SH-SY5Y (cell line): Measurements from ENCODE around the gene MDFI.

Experiments
- GATA2 ChIP-seq: IDR thresholded peaks from 2 replicates; pipeline ENCODE4 v1.6.1; 2011; ENCODE audit warnings: mild to moderate bottlenecking, low read depth, low read length
- GATA3 ChIP-seq: IDR thresholded peaks from 2 replicates; pipeline ENCODE4 v1.6.1; 2011; ENCODE audit warnings: low read depth, mild to moderate bottlenecking, low read length, moderate library complexity

MDFI gene

DNA sequence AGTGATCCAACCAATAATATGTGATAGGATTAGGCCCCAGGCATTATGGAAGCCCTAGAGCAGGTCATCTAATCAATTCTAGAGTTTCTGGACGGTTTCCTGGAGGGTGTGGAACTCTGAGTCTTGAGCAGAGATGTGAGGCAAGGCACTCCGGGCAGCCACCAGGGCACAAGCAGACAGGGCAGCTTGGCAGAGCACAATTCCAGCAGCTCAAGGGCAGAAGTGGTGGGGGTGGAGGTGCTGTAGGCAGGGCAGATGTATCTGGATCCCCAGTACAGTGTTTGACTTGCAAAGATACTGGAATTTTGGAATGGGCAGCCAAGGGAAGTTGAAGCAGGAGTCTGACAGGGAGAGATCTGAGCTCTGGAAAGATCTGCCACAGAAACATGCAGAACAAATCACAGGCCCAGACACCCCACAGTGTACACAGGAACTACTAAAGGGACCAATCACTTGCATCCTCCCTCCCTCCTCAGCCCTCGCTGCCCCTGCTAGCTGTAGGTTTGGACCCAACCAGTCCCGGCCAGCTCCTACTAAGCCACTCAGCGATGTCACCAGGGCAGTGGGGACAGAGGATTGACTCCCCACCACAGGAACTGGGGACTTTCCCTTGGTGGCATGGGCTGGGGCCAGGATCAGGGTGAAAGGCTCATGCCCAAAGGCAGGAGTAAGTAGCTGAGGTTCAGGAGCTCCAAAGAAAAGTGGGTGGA, 50.1 kb downstream of the MDFI start:
- TF ChIP-seq GATA2 (no peak), GATA3 (no peak)

DNA sequence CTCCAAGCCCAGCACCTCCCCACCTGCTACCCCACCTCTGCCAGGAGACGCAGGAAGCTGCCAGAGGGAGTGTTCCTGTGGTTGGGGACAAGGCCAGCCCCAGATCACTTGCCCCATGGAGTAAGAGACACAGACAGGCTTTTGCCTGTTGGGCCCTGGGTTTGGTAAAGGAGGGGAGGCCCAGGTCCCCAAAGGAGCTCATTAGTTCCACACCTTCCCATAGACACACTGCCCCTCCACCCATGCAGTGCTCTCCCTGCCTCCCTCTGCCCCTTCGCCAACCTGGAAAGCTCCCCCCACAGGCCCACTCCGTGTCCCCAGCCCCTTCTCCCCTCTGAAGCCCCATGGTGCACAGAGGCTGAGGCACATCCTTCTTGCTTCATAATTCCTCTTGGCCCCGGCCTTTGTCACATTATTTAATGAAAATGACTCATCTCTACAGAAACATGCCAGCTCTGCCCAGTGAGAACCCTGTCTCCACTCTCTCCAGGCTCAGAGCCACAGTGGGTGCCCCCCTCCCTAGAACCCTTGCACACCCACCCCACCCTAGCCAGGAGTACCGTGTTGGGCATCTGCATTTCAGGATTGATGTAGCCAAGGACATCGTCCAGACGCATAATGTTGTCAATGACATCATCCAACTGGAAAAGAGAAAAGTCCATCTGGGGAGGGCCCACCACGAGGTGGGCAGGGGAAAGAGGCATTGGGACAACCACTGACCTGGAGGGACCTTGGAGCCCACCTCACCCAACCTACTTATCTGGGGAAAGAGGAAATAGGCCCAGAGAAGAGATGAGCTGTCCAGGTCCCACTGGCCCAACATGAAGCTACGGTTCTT, 51.1 kb downstream of the MDFI start:
- TF ChIP-seq GATA2 (no peak), GATA3 (no peak)

DNA sequence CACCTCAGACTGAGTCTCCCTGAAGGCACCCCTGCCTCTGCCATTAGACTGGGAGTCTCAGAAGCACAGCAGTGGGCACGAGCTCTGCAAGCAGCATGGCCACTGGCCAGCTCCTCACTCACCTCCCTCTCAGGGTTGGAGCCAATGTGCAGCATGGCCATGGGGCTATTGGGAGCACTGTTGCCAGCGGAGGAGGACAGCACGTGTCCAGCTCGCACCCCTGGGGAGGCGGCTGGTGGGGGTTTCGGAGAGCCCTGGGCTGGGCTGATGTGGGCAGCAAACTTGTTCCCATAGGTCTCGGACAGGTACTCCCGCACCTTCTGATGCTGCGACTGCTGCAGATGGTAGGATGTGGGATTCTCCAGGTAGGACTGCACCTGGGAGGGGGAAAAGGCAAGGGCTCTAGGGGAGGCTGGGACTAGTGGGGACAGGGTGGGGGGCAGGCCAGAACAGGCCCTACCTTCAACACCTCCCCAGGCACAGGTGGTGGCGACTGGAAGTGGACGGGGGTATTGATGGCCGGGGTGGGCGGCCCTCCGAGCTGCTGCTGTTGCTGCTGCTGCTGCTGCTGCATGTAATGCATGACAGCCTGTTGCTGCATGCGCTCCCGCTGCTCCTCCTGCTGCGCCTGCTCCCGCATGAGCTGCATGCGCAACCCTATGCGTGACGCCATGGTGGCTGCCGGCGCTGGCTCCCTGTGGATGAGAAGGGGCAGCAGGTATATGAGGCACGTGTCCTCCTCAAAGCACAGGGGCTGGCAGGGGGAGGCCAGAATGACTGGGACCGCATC, 52.5 kb downstream of the MDFI start:
- no peak for TF ChIP-seq GATA2
- TF ChIP-seq GATA3, result no peak

DNA sequence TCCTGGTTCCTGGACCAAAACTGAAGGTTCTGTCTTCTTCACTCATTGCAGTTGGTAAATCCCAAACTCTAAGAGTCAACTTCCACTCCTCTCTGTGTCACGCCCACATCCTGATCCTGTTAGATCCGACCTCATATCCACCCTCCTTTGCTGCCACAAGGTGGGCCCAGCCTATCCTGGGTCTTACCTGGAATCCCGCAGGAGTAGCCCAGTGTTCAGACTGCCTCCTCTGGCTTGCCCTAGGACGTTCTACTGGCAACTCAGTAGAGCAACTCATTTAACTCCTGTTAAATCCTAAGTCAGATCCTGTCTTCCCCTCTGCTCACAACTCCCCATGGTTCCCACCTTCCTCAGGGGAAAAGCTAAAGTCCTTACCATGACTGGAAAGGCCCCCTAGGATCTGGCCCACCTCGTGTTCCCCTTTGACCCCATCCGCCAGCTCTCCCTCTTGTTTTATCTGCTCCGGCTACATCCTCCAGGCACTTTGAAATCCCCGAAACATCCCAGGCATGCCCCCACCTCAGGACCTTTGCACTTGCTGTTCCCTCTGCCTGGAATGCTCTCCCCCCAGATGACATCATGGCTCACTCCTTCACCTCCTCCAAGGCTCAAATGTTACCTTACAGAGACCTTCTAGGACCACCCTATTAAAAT, 53.3 kb downstream of the MDFI start:
- TF ChIP-seq GATA3, result no peak

DNA sequence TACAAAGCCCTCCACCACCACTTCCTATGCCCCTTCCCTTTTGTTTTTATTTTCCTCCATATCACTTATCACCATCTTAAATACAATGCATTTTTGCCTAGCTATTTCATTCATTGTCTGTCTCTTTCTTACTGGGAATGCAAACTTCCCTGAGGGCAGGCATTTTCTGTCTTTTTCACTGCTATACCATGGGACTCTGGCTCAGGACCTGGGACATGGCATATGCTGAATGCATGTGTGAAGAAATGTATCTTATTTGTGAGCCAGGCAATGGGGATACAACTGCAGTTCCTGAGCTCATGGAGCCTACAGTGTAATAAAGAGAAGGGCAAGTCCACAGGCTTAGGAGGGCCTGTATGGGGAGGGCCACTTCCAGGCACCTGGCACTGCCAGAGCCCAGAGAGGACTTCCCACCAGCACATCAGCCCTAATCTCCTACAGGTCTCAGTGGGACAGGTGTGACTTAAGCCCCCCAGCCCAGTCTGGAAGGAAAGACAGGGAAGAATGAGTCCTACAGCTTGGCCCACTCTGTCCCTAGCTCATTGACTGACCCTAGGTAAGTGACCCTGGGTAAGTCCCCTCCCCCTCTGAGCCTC, 53.9 kb downstream of the MDFI start:
- TF ChIP-seq GATA3 (no peak), GATA2 (no peak)

DNA sequence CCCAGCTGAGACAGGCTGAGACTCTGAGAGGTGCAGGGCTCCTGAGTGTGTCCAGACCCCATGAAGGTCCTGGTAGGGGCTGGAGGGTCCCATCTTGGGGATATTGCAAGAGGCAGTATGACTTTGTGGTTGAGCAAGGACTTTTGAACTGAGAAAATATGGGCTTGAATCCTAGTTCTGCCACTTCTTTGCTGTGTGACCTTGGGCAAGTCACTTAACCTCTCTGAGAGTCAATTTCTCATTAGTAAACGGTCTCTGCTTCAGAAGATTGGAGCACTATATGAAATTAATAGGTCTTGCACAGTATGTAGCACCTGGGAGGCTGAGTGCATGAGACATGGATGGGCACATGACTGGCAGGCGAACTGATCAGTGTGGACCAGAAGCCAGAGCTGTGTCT, 54.5 kb downstream of the MDFI start:
- no peak for TF ChIP-seq GATA3
- TF ChIP-seq GATA2, result no peak

DNA sequence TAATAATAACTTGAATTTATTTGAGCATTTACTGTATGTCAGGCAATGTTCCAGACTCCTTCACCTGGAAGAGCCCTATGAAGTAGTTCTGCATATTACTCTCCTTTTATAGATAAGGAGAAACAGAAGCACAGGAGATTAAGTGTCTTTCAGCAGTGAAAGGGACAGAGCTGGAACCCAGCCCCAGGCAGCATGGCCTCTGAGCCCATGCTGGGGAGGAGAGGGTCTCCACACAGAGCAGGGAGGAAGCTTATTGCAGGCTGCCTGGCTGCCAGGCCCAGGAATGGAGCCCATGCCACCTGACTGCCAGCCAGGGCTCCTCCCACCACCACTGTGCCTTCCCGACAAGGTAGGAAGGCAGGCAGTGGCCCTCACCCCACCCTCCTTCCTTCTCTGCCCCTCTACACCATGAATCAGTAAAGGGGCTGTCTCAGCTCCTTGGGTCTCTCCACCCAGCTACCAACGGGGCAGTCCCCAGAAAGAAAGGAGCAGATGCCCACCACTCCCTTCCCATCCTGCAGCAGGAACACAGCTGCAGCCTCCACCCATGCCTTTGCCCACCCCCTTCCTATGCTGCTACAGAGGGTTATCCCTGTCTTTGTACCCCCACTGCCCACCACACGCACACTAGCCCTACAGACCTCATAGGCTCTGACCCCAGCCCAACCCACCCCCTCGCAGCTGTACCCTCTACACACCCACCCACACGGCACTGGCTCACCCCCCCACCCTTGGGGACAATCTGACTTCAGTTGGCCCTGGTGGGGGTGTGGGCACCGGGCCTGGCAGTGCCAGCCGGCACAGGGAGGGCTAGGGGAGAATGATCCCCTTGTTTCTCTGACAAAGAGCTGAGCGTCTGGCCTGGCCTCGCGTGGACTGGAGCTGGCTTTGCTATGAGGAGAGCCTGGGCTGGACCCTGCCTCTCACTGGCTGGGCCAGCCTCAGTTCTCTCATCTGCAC, 55.3 kb downstream of the MDFI start:
- TF ChIP-seq GATA2 (no peak), GATA3 (no peak)

DNA sequence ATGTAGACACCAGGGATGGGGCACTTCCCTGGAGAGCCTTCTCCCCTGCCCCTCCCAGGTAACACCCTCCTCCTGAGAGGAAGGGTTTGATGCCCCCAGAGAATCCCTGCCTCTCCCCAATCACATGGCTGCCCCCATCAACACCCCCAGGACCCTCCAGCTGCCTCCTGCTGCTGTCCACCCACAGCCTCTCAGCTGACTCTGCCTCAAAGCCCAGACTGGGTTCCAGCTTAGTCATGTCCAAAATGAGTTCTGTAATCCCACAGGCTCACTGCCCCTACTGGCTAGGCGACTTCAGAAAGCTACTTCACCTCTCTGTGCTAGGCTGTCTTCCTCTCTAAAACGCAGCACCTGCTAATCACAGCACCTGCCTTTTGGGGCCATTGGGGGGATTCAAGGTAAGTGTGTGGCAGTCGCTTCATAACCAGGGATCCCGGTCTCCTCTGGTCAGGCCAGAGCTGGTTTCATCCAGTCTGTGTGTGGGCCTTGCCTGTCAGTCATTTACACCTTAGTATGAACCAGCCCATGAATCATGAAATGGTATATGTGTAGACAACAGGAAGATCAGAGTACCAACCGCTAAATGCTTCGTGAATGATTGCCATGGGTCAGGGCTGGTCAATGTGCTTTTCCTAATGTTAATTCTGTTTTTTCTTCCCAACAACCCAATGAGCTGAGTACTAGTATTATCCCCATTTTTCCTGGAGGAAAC, 56.7 kb downstream of the MDFI start:
- TF ChIP-seq GATA3 (no peak), GATA2 (no peak)

DNA sequence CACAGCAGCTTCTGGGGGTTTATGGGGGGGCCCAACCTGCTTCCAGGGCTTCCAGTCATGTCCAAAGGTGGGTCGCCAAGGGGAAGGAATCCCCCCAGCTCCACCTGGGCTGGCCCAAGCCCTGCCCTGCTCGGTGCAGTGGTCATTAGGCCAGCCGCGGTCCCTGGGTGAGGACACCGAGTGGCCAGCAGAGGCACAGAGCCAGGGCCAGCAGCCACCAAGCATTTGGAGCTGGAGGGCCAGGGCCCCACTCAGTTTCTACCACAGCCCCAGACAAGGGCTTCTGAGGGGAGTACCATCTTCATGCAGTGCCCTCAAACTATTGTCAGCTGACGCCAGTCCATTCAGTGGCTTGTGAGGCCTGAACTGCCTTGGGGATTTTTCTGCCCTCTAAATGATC, 57.6 kb downstream of the MDFI start:
- no peak for TF ChIP-seq GATA2
- TF ChIP-seq GATA3, result no peak

DNA sequence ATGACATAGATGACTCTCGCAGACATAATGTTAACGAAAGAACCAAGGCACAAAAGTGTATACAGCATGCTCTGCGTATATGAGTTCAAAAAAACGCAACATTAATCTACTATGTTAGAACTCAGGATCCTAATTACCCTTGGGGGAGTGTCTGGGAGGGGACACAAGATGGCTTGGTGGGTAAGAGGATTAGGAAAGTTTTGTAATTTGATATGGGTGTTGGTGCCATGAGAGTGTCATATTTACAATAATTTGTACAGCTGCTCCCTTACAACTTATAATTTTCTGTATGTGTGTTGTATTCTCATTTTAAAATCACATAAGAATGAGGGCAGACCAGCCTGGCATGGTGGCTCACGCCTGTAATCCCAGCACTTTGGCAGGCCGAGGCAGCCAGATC, 58.5 kb downstream of the MDFI start:
- TF ChIP-seq GATA3 (no peak), GATA2 (no peak)

DNA sequence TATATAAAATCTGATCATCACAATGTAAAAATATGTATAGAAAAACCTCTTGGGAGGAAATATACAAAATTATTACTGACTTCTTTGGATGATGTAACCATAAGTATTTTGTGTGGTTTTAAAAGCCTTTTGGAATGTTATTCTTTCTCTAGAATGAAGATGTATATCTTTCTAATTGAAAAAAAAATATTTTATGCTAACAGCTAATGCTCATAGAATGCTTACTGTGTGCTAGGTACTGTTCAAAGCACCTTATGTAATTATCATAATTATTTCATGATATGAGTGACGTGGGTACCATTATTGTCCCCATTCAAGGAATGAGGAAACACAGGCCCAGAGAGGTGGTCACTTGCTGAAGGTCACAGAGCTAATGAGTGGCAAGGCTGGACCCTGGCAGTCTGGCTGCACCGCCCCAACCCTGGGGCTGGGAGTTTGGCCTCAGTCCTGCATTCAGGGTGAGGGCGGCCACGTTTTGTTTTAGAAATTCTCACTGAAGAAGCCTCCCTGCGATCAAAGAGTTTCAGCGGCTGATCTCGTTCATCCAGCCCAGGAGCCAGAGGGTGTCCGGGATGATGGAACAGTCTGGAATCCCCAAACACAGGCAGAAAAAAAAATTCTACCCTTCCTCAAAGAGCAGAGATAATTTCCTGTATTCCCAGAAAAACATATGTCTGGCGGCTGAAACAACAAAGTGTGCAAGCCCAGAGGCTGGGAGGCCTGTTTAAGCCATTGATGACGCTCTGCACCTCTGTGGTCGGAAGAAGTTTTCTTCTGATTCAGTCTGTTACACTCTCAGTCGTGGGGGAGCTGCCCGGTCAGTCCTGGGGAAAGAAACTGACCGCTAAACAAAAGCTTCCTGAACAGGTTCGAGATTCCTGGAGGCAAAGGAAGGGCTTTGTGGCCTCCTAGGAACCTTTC, 59.9 kb downstream of the MDFI start:
- TF ChIP-seq GATA3 (no peak), GATA2 (no peak)
